Suprapubic skin (tissue), 4 donors: Measurements from ENCODE around the gene TSPEAR. TPM values are rescaled to one million over a fixed set of nuclear protein-coding genes. Genes with fewer than 3 reads are reported as not detected.

Experiments used
- DNase-seq, 2 donors: peaks; one replicate each; pipeline ENCODE4 v3.0.0-alpha.2; 2019; ENCODE audit warnings: low spot score in 2 of 2
- H3K27ac ChIP-seq: fragments of 200-600 bp; sonication (generic); one replicate; pipeline ENCODE4 v1.5.1; 2019
- H3K27me3 ChIP-seq: fragments of 200-600 bp; sonication (generic); one replicate; pipeline ENCODE4 v1.5.1; 2019
- H3K36me3 ChIP-seq: fragments of 200-600 bp; sonication (generic); one replicate; pipeline ENCODE4 v1.5.1; 2019
- H3K4me1 ChIP-seq: fragments of 200-600 bp; sonication (generic); one replicate; pipeline ENCODE4 v1.5.1; 2019
- H3K4me3 ChIP-seq: fragments of 200-600 bp; sonication (generic); one replicate; pipeline ENCODE4 v1.5.1; 2019; ENCODE audit warnings: mild to moderate bottlenecking
- H3K9me3 ChIP-seq: fragments of 200-600 bp; sonication (generic); one replicate; pipeline ENCODE4 v1.5.1; 2019
- EP300 ChIP-seq: sonication (generic); formaldehyde crosslinking; IDR thresholded peaks from one replicate; pipeline ENCODE4 v1.6.1; 2017; ENCODE audit warnings: antibody characterized with exemption
- POLR2A ChIP-seq, 2 donors: fragments of 450-650 bp; IDR thresholded peaks; one replicate each; pipeline ENCODE4 v1.6.1; 2017; ENCODE audit warnings: antibody characterized with exemption in 2 of 2, mild to moderate bottlenecking in 2 of 2, moderate library complexity in 2 of 2
- POLR2AphosphoS5 ChIP-seq, 3 donors: sonication (generic); formaldehyde crosslinking; IDR thresholded peaks; one replicate each; pipeline ENCODE4 v1.6.1; 2017; ENCODE audit warnings: antibody characterized with exemption in 3 of 3
- WGBS: methylation state at CpG from one replicate; pipeline ENCODE4 v1.1.5; 2018; 5-methylcytosine and 5-hydroxymethylcytosine counted together
- total RNA-seq, 4 donors: library from RNA; depleted of rRNA; stranded (reverse); fragments of >200 nt; gene quantifications; one replicate each; pipeline ENCODE4 v1.1.0, GENCODE V29; 2016
- TF ChIP-seq, protein P1 (sequence below), 2 donors: fragments of 200-600 bp in 1 of 2; fragments of 450-650 bp in 1 of 2; sonication (generic) in 1 of 2; IDR thresholded peaks; one replicate each; pipeline ENCODE4 v1.5.1; 2016 to 2019; ENCODE audit warnings: antibody characterized with exemption in 2 of 2, mild to moderate bottlenecking in 1 of 2, moderate library complexity in 1 of 2

TSPEAR gene
- total RNA-seq, 4 donors from 2014 or later, result 0.21 to 0.59 (median 0.32) TPM; not detected in 1

DNA sequence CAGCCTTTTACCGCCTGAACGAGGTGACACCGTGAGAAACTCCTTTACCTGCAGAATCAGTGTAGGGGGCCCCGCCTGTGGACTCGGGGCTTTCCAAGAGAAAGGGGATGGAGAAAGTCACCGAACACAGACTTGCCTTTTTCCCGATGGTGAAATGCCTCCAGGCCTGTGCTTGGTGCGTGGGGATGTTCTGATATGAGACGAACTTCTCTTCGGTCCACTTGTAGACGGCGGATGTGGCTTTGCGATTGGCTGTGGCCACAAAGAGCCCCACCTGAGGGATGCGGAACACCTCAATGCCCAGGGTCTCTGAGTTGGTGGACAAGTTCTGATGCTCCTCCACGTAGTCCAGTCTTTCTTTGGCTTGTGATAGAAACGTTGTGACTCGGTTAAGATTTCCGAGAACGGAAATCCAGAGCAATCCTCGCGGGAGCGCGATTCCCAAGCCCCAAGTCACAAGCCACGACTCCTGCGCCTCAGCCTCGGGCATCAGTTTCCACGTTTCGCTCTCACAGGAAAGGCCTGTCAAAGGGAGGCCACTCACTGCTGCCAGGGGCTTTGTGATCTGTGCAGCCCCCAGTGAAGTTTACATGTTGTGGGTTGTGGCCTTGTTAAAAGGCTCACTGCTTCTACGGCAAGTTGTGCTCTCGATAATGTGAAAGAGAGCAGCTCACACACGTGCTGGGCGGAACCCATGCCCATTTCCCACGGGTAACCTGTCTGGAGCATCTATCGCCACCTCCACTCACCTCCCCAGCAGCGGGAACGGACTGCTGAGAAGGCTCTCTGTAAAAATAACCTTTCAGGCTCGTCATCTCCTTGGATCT, 184.0 kb downstream of the TSPEAR start:
- WGBS, result 90% methylated on average over 34 of the region's 37 CpGs
- peak; percentile 39 to 57 for DNase-seq
- H3K4me3 ChIP-seq, result no peak overlapping the region
- no peak overlapping the region for H3K27ac ChIP-seq
- H3K27me3 ChIP-seq, result peaks cover 11% of the 10 kb centered on the region
- TF ChIP-seq, protein P1, sequence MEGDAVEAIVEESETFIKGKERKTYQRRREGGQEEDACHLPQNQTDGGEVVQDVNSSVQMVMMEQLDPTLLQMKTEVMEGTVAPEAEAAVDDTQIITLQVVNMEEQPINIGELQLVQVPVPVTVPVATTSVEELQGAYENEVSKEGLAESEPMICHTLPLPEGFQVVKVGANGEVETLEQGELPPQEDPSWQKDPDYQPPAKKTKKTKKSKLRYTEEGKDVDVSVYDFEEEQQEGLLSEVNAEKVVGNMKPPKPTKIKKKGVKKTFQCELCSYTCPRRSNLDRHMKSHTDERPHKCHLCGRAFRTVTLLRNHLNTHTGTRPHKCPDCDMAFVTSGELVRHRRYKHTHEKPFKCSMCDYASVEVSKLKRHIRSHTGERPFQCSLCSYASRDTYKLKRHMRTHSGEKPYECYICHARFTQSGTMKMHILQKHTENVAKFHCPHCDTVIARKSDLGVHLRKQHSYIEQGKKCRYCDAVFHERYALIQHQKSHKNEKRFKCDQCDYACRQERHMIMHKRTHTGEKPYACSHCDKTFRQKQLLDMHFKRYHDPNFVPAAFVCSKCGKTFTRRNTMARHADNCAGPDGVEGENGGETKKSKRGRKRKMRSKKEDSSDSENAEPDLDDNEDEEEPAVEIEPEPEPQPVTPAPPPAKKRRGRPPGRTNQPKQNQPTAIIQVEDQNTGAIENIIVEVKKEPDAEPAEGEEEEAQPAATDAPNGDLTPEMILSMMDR (IDR thresholded peaks at IDR 0.05), result no peak
- no peak for TF ChIP-seq POLR2A (IDR thresholded peaks at IDR 0.05)
- no peak for TF ChIP-seq EP300
- TF ChIP-seq POLR2AphosphoS5 (IDR thresholded peaks at IDR 0.05), result no peak
- no peaks in the 10 kb centered on the region for H3K9me3 ChIP-seq
- no peaks in the 10 kb centered on the region for H3K4me1 ChIP-seq
- no peaks in the 10 kb centered on the region for H3K36me3 ChIP-seq

DNA sequence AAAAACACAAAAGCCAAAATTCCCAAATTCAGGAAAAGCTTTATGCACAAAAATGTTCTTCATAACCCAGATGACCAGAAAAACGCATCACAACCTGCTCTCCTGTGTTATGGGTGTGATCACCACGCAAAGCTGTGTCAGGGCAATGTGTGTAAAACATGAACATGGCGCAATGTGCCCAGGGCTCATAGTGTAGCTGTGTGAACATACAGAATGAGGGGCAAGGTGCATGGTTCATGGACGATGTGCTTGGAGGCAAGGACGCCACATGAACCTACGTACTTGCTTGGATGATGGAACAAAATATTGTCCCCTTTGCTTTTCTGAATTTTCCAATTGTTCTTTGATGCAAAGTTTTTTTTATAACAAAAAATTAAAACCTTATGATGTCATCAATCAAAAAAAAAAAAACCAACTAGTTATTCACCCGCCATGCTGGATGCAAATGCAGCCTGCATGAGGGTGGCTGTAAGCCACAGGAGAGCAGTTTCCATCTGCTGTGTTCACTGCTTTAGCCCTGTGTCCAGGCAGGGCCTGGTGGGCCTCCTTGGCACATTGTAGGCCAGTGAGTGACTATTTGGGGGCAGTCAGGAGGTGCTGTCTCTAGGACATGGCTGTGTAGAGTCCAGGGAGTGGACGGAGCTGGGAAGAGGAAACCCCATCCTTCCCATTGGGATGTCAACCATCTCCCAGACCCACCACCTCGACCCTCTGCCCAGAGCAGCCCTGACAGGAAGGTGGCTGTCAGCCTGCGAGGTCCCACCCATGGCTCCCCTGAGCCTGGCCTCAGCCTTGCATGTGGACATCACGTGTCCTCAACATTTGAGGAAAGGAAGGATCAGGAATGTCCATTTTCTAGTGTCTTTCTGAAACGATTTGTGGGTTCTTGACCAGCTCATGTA, 185.0 kb downstream of the TSPEAR start:
- peaks cover 11% of the 10 kb centered on the region for H3K27me3 ChIP-seq
- H3K4me3 ChIP-seq, result no peak overlapping the region
- DNase-seq, result peak; percentile 34 to 43
- H3K36me3 ChIP-seq, result no peaks in the 10 kb centered on the region
- no peak overlapping the region for H3K27ac ChIP-seq
- no peaks in the 10 kb centered on the region for H3K4me1 ChIP-seq
- TF ChIP-seq, protein P1 (IDR thresholded peaks at IDR 0.05), result no peak
- TF ChIP-seq POLR2AphosphoS5 (IDR thresholded peaks at IDR 0.05), result no peak
- TF ChIP-seq POLR2A (IDR thresholded peaks at IDR 0.05), result no peak
- TF ChIP-seq EP300, result no peak
- no peaks in the 10 kb centered on the region for H3K9me3 ChIP-seq
- 87% methylated on average over 12 of the region's 12 CpGs for WGBS

DNA sequence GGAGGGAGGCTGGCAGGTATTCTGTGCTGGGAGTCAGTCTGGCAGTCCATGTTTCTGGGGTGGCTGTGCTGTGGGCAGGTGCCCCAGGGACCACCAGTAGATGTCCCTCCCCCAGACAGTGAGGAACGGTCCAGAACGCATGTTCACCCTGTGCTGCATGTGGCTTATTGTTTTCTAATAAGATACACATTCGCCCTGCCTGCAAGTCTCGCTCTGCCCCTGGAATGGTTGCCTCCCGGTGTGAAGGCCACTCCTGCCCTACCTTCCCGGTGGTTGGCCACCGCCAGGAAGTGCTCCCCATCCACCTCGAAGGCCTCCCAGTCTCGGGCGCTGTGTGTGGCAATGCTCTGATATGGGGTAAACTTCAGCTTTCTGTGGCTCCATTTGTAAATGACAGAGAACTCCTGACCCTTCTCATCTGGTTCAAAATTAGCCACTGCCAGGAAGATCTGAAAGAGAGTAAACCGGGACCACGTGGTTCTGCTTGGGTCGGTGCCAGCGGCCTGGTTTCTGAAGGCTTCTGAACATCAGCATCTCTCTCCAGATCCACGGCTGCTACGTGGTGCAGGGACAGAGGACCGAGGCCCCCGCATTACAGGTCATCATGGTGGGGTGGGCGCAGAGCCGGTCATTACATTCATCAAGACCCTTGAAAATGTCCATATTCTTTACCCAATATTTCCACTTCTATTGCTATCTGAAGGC, 185.8 kb downstream of the TSPEAR start:
- Histone ChIP-seq H3K27ac (no peak overlapping the region), H3K4me1 (no peaks in the 10 kb centered on the region), H3K9me3 (no peaks in the 10 kb centered on the region), H3K27me3 (peaks cover 12% of the 10 kb centered on the region), H3K4me3 (no peak overlapping the region), H3K36me3 (no peaks in the 10 kb centered on the region)
- DNase-seq, result peak; percentile 52 to 72
- WGBS, result 87% methylated on average over 20 of the region's 20 CpGs
- TF ChIP-seq POLR2AphosphoS5 (IDR thresholded peaks at IDR 0.05), result no peak
- TF ChIP-seq POLR2A (IDR thresholded peaks at IDR 0.05), result no peak
- no peak for TF ChIP-seq EP300
- TF ChIP-seq, protein P1 (IDR thresholded peaks at IDR 0.05), result no peak

DNA sequence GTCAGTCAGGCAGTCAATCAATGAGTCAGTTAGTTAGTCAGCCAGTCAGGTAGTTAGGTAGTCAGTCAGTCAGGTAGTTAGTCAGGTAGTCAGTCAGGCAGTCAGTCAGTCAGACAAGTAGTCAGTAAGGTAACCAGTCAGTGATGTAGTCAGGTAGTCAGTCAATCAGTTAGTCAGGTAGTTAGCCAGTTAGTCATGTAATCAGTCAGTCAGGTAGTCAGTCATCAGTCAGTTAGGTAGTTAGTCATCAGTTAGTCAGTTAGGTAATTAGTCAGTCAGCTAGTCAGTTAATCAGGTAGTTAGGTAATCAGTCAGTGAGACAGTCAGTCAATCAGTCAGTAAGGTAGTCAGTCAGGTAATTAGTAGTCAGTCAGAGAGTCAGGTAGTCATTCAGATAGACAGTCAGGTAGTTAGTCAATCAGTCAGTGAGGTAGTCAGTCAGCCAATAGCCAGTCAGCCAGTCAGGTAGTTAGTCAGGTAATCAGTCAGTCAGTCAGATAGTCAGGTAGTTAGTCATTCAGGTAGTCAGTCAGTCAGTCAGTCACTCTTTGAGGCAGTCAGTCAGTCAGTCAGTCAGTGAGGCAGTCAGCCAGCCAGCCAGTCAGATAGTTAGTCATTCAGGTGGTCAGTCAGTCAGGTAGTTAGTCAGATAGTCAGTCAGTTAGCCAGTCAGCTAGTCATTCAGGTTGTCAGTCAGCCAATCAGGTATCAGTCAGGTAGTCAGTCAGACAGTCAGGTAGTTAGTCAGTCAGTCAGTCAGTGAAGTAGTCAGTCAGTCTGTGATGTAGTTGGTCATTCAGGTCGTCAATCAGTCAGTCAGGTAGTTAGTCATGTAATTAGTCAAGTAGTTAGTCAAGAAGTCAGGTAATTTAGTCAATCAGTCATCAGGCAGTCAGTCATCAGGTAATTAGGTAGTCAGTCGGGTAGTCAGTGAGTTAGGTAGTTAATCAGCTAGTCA, 186.7 kb downstream of the TSPEAR start:
- Histone ChIP-seq H3K4me1 (no peaks in the 10 kb centered on the region), H3K36me3 (no peaks in the 10 kb centered on the region), H3K27me3 (peaks cover 16% of the 10 kb centered on the region), H3K4me3 (no peak overlapping the region), H3K9me3 (no peaks in the 10 kb centered on the region), H3K27ac (no peak overlapping the region)
- 75% methylated on average over 2 of the region's 2 CpGs for WGBS
- no peak for TF ChIP-seq POLR2AphosphoS5 (IDR thresholded peaks at IDR 0.05)
- no peak for TF ChIP-seq EP300
- TF ChIP-seq POLR2A (IDR thresholded peaks at IDR 0.05), result no peak
- TF ChIP-seq, protein P1 (IDR thresholded peaks at IDR 0.05), result no peak
- DNase-seq, result peak in 1 of 2 donors; percentile 32
